HG03378 (cell line): ENCODE results near the gene RBM38.

ENCODE experiments used
- ATAC-seq: cut with Tn5 transposase; IDR thresholded peaks from one replicate; pipeline ENCODE4 v1.9.1; 2021; ENCODE audit warnings: mild to moderate bottlenecking, moderate library complexity; ENCODE audit not compliant: unreplicated experiment

The RBM38 gene

GRCh38 chr20:57433657-57434389 is 42.6 kb downstream of the RBM38 start:
- ATAC-seq: no peak

- ATAC-seq: no peak
These were observed 43.1 kb downstream of the RBM38 start for GRCh38 chr20:57434390-57434700.

DNA sequence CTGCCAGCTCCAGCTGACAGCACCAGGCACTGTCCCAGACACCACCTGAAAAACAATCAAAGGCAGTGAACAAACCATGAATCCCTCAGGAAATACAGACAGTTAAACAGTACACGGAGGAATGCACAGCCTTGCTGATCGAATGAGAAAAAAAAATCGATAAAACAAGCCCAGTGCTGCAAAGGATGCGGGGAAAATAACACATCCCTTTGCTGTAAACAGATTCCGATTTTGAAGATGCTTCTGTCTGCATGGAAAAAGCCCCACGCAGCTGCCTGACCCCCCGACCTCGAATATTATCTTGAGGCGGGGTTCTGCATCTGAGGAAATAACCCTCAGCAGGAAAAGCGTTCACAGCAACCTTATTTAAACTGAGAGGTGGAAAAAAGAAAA is 43.9 kb downstream of the RBM38 start:
- ATAC-seq: no peak

DNA sequence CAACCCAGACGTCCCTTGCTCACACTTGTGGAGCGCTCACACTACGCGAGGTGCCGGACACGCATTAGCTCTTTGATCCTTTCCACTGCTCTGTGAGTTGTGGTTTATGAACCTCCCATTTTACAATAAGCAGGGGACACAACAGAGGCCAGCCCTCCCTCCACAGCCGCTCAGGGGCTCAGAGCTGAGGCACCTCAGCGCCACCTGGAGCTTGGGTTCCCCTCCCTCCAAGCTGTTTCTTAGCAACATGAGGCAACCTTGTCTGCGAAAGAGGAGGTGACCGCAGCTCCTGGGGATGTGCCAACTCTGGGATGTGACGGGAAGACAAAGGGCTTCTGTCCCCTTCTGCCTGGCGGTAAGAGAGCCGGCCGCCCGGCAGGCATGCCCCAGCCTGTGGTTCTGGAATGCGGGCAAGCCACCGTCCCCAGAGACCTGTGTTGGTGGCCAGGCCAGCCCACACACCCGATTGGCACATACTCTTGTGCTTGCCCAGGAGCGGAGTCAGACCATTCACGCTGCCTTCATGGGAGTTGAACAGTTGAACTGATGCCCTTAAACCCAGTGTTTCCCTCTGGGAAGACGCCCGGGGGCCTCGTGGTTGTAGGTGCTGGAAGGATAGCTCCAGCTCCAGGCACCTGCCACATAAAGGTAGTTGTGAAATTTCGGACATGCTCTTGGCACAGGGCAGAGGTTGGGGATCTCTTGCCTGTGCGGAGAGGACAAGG is 44.5 kb downstream of the RBM38 start:
- no peak for ATAC-seq

- ATAC-seq: no peak
These were observed 45.0 kb downstream of the RBM38 start for GRCh38 chr20:57436223-57436545.

DNA sequence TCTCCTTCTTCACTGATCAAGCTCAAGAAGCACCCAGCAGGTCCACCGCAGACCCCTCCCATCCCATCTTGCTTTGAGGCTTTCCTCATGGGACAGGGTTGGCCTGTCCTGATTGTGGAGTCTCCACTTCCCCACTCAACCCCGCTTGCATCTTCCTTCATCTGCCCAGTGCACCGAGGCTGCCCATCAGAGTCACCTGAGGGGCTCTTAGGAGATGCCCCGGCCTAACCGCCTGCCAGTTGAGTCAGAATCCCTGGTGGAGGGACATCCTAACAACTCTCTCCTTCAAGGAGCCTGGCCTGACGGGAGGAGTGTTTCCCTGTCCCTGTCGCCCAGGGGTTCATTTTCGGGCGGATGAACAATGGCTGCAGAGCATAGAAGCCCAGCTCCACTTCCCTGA is 46.1 kb downstream of the RBM38 start:
- no peak for ATAC-seq

GRCh38 chr20:57437672-57438330 is 46.6 kb downstream of the RBM38 start:
- ATAC-seq: no peak

- ATAC-seq: no peak
These were observed 47.4 kb downstream of the RBM38 start for GRCh38 chr20:57438552-57438951.

- ATAC-seq: no peak
These were observed 48.2 kb downstream of the RBM38 start for GRCh38 chr20:57439432-57439831.

DNA sequence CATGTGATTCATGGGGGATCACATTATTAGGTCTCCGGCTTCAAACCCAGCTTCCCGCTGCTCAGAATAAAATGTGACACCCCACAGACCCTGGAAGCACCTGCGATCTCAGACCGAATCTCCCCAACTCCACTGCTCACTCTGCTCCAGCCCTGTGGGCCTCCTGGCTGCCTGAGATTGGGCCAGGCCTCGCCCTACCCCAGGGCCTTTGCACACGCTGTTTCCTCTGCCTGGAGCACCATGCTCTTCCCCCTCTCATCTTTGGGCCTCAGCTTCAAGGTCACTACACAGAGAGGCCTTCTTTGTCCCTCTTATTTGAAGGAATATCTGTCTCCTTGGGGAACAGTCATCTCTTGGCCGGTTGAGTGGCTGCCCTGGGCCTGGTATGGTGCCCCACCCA is 48.8 kb downstream of the RBM38 start:
- ATAC-seq: no peak

DNA sequence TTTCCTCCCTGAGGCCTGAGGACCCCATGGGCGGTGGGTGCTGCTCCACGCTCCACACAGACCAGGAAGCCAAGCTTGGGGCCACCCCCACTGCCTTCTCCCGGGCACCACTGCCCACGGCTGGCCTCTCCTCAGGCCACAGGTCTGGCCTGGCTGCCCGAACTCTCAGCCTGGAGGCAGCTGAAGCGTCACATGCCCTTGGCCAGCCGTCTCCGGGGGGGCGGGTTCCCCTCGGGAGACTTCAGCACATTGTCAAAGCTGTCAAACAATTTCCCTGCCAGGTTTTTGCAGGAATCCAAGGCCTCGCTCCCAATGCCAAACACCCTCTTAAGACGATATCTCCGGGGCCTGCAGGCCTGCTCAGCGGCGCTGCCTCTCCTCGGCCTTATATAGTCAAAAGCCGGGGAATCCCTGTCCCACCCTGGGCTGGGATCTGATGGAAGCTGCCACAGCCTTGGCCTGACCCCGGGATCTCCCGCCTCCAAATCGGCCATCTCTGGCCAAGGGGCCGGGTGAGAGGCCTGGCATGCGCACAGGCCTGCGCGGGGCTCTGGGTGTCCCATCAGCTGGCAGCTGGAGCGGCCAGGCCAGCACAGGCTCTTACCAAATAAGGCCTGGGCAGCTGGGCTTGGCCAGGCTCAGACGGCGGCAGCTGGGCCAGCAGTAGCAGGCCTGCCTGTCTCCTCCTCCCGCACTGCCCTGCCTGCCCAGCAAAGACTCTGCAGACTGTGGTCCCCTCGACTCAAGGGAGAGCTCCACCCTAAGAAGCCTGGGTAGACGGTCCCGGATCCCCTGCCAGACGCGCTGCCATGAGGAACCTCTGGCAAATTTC is 49.7 kb downstream of the RBM38 start:
- ATAC-seq: no peak

GRCh38 chr20:57441510-57442154 is 50.4 kb downstream of the RBM38 start:
- no peak for ATAC-seq

- ATAC-seq: no peak
These were observed 51.1 kb downstream of the RBM38 start for GRCh38 chr20:57442158-57442887.

- ATAC-seq: no peak
These were observed 51.7 kb downstream of the RBM38 start for GRCh38 chr20:57442888-57443239.

GRCh38 chr20:57443349-57444265 is 52.4 kb downstream of the RBM38 start:
- ATAC-seq: no peak

GRCh38 chr20:57444394-57445048 is 53.3 kb downstream of the RBM38 start:
- no peak for ATAC-seq

DNA sequence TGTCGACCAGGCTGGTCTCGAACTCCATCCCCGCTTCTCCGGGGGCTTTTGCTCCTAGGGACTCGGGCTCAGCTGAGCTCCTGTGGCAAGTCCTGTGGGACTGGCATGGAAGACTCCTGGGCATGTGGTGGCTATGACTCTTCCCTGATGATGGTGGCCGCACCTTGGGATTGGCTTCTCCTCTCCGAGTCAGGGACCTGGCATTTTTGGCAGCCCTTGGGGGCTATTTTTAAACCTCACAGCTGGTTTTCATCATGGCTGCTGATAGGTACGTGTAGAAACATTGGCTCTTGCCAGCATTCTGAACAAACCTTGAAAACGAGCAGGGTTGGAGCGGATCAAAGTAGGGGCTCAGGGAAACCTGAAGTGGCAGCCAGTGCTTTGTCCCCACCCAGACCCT is 54.1 kb downstream of the RBM38 start:
- no peak for ATAC-seq

- ATAC-seq: no peak
These were observed 54.6 kb downstream of the RBM38 start for GRCh38 chr20:57445774-57446173.
